ENCODE results near the gene INHA. TPM values are rescaled to one million over a fixed set of nuclear protein-coding genes. Genes with fewer than 3 reads are reported as not detected.

The INHA gene
- total RNA-seq, 4 donors from 2014 or later, result 0.50 to 1.1 (median 0.81) TPM; not detected in 1

- Histone ChIP-seq H3K27me3 (no peaks in the 10 kb centered on the region), H3K36me3 (peaks cover 2 to 8% of the 10 kb centered on the region in 2 donors), H3K4me1 (peaks cover 0 to 6% of the 10 kb centered on the region in 2 donors), H3K9me3 (no peaks in the 10 kb centered on the region), H3K27ac (no peak overlapping the region), H3K4me3 (replicated peaks in 1 of 3) (no peak overlapping the region)
- no peak for DNase-seq
- WGBS, 2 donors, result 71 to 80% methylated on average over 29 to 32 of the region's 35 CpGs
- intact Hi-C loops (cut with DNase I), result no loop called here
- TF ChIP-seq, protein P1, sequence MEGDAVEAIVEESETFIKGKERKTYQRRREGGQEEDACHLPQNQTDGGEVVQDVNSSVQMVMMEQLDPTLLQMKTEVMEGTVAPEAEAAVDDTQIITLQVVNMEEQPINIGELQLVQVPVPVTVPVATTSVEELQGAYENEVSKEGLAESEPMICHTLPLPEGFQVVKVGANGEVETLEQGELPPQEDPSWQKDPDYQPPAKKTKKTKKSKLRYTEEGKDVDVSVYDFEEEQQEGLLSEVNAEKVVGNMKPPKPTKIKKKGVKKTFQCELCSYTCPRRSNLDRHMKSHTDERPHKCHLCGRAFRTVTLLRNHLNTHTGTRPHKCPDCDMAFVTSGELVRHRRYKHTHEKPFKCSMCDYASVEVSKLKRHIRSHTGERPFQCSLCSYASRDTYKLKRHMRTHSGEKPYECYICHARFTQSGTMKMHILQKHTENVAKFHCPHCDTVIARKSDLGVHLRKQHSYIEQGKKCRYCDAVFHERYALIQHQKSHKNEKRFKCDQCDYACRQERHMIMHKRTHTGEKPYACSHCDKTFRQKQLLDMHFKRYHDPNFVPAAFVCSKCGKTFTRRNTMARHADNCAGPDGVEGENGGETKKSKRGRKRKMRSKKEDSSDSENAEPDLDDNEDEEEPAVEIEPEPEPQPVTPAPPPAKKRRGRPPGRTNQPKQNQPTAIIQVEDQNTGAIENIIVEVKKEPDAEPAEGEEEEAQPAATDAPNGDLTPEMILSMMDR (IDR thresholded peaks at IDR 0.05), result no peak
- no peak for TF ChIP-seq POLR2A (IDR thresholded peaks at IDR 0.05)
These were observed 9.8 kb upstream of the INHA start for GRCh38 chr2:219562049-219563020.

DNA sequence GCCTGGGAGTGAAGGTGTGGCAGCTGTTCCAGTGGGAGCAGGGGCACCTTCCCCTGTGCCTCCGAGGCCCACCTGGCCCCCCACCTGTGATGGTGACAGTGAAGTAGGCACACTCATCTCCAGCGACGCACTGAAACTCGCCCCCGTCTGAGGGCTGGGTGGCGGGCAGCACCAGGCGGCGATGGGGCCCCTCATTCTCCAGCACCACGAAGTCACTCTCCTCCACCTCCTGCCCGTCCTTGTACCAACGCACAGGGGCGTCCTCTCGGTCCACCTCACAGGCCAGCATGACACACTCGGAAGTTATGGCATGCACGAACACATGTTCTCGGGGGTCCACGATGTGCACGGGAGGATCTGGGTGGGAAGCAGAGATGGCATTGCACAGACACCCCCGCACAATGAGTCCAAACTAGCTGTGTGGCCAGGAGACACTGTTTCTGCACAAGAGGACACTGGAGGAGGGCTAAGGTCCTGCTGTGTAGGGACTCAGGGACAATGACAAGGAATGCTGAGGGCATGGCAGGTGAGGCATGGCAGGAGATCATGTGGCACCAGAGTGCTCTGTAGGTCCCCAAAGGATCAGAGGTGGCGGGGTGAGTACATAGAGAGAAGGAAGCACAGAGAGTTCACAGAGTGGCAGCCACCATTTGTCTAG is 8.7 kb upstream of the INHA start:
- no peak for DNase-seq
- H3K4me3 ChIP-seq (replicated peaks in 1 of 3), result no peak overlapping the region
- no peaks in the 10 kb centered on the region for H3K9me3 ChIP-seq
- H3K4me1 ChIP-seq, result peaks cover 0 to 6% of the 10 kb centered on the region in 2 donors
- no peak overlapping the region for H3K27ac ChIP-seq
- no peaks in the 10 kb centered on the region for H3K27me3 ChIP-seq
- H3K36me3 ChIP-seq, result peaks cover 2 to 8% of the 10 kb centered on the region in 2 donors
- intact Hi-C loops (cut with DNase I), result no loop called here
- WGBS, 2 donors, result 88 to 89% methylated on average over 18 to 19 of the region's 20 CpGs
- TF ChIP-seq POLR2A (IDR thresholded peaks at IDR 0.05), result no peak
- TF ChIP-seq, protein P1 (IDR thresholded peaks at IDR 0.05), result no peak

DNA sequence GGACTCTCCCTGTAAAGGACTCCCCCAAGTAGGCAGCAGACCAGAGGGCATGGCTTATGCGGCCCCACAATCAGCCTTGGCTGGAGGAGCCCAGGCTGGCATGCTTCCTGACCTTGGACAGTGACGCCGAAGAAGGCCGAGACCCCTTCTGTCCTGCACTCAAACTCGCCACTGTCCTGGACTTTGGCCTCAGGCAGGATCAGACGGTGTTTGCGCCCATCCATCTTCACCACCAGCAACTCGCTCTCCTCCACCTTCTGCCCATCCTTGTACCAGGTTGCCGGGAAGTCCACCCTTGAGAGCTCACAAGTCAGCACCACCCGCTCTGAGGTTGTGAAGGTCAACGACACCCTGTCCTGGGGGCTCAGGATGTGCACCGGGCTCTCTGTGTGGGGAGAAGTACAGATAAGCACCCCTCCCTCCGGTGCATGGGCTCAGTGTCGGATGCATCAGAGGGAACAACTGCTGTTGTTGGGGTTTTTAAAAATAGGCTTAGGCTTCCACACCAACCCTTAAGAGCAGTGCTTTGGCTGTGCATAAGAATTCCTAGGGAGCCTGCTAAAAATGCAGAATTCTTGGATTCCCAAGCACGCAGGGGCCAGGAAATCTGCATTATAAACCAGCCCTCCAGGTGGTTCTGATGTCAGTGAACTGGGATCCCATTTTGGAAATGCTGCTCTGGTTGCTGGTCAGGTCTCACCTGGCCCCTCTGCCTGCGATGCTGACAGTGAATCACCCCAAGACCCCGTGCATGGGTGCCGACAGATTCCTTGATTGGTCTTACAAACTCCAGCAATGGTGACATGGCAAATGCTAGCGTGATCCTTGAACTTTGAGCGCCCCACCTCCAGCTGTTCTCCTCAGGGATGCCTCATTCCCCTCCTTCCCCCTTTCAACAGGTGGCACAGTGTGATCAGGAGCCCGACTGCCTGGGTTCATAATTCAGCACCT is 6.7 kb upstream of the INHA start:
- no peak for TF ChIP-seq POLR2A (IDR thresholded peaks at IDR 0.05)
- TF ChIP-seq, protein P1 (IDR thresholded peaks at IDR 0.05), result no peak
- peaks cover 2 to 8% of the 10 kb centered on the region in 2 donors for H3K36me3 ChIP-seq
- WGBS, 2 donors, result 85 to 91% methylated on average over 21 of the region's 21 CpGs
- H3K27ac ChIP-seq, result no peak overlapping the region
- intact Hi-C loops (cut with DNase I), result no loop called here
- no peaks in the 10 kb centered on the region for H3K9me3 ChIP-seq
- no peak for DNase-seq
- H3K4me1 ChIP-seq, result peaks cover 5 to 9% of the 10 kb centered on the region in 2 donors
- no peaks in the 10 kb centered on the region for H3K27me3 ChIP-seq
- H3K4me3 ChIP-seq (replicated peaks in 1 of 3), result no peak overlapping the region

DNA sequence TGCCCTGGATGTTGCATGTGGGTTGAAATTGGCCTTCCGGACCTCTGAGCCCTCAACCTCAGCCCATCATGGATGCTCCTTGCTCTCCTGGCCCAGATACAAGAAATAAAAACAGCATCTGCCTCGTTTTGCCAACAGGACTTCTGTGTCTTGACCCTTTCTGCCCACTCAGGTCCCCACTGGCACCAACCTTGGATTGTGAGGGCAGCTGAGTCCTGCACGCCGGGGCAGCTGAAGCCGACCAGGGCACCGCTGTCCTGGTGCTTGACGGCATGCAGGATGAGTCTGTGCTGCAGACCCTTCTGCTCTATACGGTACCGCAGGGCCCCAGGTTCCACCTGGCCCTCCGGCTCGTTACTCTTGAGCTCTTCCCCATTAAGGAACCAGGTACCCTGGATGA is 5.5 kb upstream of the INHA start:
- TF ChIP-seq POLR2A (IDR thresholded peaks at IDR 0.05), result no peak
- TF ChIP-seq, protein P1 (IDR thresholded peaks at IDR 0.05), result no peak
- WGBS, 2 donors, result 90% methylated on average over 11 of the region's 11 CpGs
- Histone ChIP-seq H3K9me3 (no peaks in the 10 kb centered on the region), H3K4me3 (replicated peaks in 1 of 3) (no peak overlapping the region), H3K4me1 (peaks cover 5 to 9% of the 10 kb centered on the region in 2 donors), H3K27me3 (no peaks in the 10 kb centered on the region), H3K36me3 (peaks cover 2 to 8% of the 10 kb centered on the region in 2 donors), H3K27ac (no peak overlapping the region)
- intact Hi-C loops (cut with DNase I), result no loop called here
- DNase-seq, result no peak

All from thyroid gland (tissue), 4 donors.